Stimulated activated CD4-positive, alpha-beta T cell treated with anti-CD3 and anti-CD28 coated beads, Interleukin-1b, Interleukin-23, amount 100 ng/mL, for 4 hours (primary cell): Measurements from ENCODE around the gene KCNT2.

Source experiments
- DNase-seq, 2 donors: peaks; one replicate each; pipeline ENCODE4 v3.0.0-alpha.2; 2020; ENCODE audit warnings: low read depth in 2 of 2

KCNT2 gene

GRCh38 chr1:196401452-196401833 is 206.8 kb downstream of the KCNT2 start:
- DNase-seq = no peak

GRCh38 chr1:196400478-196401451 is 207.5 kb downstream of the KCNT2 start:
- DNase-seq = no peak

GRCh38 chr1:196399713-196400112 is 208.5 kb downstream of the KCNT2 start:
- no peak for DNase-seq

GRCh38 chr1:196393742-196394141 is 214.5 kb downstream of the KCNT2 start:
- DNase-seq = no peak

GRCh38 chr1:196393282-196393681 is 215.0 kb downstream of the KCNT2 start:
- no peak for DNase-seq

- DNase-seq = no peak
Measured at GRCh38 chr1:196387766-196388165, 220.5 kb downstream of the KCNT2 start.

GRCh38 chr1:196385109-196385508 is 223.1 kb downstream of the KCNT2 start:
- DNase-seq = no peak

- no peak for DNase-seq
Measured at GRCh38 chr1:196382383-196382782, 225.9 kb downstream of the KCNT2 start.

- DNase-seq = no peak
Measured at GRCh38 chr1:196381544-196381943, 226.7 kb downstream of the KCNT2 start.

GRCh38 chr1:196380316-196380715 is 227.9 kb downstream of the KCNT2 start:
- DNase-seq = no peak

- no peak for DNase-seq
Measured at GRCh38 chr1:196377811-196378210, 230.4 kb downstream of the KCNT2 start.

GRCh38 chr1:196376630-196377328 is 231.5 kb downstream of the KCNT2 start:
- no peak for DNase-seq

- no peak for DNase-seq
Measured at GRCh38 chr1:196373798-196374197, 234.4 kb downstream of the KCNT2 start.

- DNase-seq = no peak
Measured at GRCh38 chr1:196372896-196373536, 235.2 kb downstream of the KCNT2 start.

GRCh38 chr1:196367838-196368237 is 240.4 kb downstream of the KCNT2 start:
- DNase-seq = no peak

- DNase-seq = no peak
Measured at GRCh38 chr1:196366817-196367495, 241.3 kb downstream of the KCNT2 start.

GRCh38 chr1:196361112-196361714 is 247.0 kb downstream of the KCNT2 start:
- DNase-seq = no peak

- no peak for DNase-seq
Measured at GRCh38 chr1:196357913-196358312, 250.3 kb downstream of the KCNT2 start.

GRCh38 chr1:196355206-196355786 is 252.9 kb downstream of the KCNT2 start:
- no peak for DNase-seq

GRCh38 chr1:196344453-196344852 is 263.8 kb downstream of the KCNT2 start:
- DNase-seq = no peak

GRCh38 chr1:196324345-196324744 is 283.9 kb downstream of the KCNT2 start:
- no peak for DNase-seq
